Mucosa of rectum (tissue), 2 donors: Measurements from ENCODE around the gene KCMF1.

Experiments used
- H3K27ac ChIP-seq, 2 donors: one replicate each; pipeline ENCODE4 v1.7.0; 2013; ENCODE audit warnings: inconsistent platforms in 2 of 2, low read depth in 2 of 2, low read length in 2 of 2
- H3K27me3 ChIP-seq, 2 donors: one replicate each; pipeline ENCODE4 v1.7.0; 2013; ENCODE audit warnings: low read length in 2 of 2; ENCODE audit not compliant: control insufficient read depth in 2 of 2, insufficient read depth in 2 of 2
- H3K36me3 ChIP-seq, 2 donors: one replicate each; pipeline ENCODE4 v1.7.0; 2013; ENCODE audit warnings: low read length in 2 of 2; ENCODE audit not compliant: control insufficient read depth in 2 of 2, insufficient read depth in 2 of 2
- H3K4me1 ChIP-seq, 2 donors: one replicate each; pipeline ENCODE4 v1.7.0; 2013; ENCODE audit warnings: low read length in 2 of 2, mild to moderate bottlenecking in 1 of 2; ENCODE audit not compliant: control insufficient read depth in 2 of 2, insufficient read depth in 2 of 2
- H3K4me3 ChIP-seq, 2 donors: one replicate each; pipeline ENCODE4 v1.7.0; 2013; ENCODE audit warnings: low read length in 2 of 2
- H3K9ac ChIP-seq, 2 donors: one replicate each; pipeline ENCODE4 v1.7.0; 2013; ENCODE audit warnings: low read length in 2 of 2, low read depth in 1 of 2, mild to moderate bottlenecking in 1 of 2
- H3K9me3 ChIP-seq, 2 donors: one replicate each; pipeline ENCODE4 v1.7.0; 2013; ENCODE audit warnings: low read length in 2 of 2; ENCODE audit not compliant: control insufficient read depth in 2 of 2
- donor health status: healthy.
- donor health status: Normal muscosa, but diverticular disease.

The KCMF1 gene

DNA sequence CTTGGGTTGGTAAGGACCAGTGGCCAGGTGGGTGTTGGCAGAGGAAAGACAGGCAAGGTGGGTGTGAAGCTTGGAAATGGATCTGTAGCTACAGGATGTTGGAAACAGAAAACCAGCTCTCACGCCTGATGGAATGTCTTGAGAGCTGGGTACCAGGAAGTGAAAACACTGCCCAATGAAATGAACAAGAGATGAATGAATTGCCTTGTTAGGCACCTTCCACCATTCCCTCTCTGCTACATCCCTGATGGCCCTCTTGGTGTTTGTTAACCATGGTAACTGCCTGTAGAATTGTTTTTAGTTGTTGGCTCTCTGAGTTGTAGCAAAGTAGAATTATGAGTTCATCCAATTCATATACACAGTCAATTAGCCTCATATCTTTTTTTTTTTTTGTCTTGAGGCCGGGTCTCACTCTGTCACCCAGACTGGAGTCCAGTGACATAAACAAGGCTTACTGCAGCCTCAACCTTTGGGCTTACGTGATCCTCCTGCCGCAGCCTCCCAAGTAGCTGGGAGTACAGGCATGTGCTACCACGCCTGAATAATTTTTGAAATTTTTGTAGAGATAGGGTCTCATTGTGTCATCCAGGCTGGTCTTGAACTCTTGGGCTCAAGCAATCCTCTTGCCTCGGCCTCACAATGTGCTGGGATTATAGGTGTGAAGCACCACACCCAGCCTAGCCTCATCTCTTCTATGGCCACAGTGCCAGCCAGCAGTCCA lies 9.5 kb downstream of the KCMF1 start:
- no peak overlapping the region for H3K27ac ChIP-seq
- H3K36me3 ChIP-seq: peaks cover 0 to 3% of the 10 kb centered on the region in 2 donors
- H3K4me3 ChIP-seq: no peak overlapping the region
- H3K9me3 ChIP-seq: no peaks in the 10 kb centered on the region
- H3K4me1 ChIP-seq: peaks cover 0 to under 1% of the 10 kb centered on the region in 2 donors
- H3K9ac ChIP-seq: no peak overlapping the region
- no peaks in the 10 kb centered on the region for H3K27me3 ChIP-seq

DNA sequence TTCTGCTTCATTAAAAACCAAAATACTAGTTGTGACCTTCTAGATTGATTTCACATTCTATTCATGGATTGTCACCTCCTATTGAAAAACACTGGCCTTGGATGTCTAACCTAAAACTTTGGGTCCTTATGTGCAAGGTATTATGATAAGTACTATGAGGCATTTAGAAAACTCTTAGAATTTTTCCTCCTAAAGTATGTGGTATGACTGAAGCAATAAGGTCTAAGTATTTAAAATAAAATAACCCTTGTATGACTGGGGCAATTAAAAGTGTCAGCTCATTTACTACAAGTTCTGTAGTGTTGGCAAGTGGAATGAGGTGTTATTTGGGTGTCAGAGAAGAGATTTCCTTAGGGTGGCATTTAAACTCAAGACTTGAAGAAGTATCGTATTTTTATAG lies 15.1 kb downstream of the KCMF1 start:
- Histone ChIP-seq H3K4me1 (no peaks in the 10 kb centered on the region), H3K9me3 (no peaks in the 10 kb centered on the region), H3K4me3 (no peak overlapping the region), H3K36me3 (no peaks in the 10 kb centered on the region), H3K27me3 (no peaks in the 10 kb centered on the region), H3K9ac (no peak overlapping the region), H3K27ac (no peak overlapping the region)

DNA sequence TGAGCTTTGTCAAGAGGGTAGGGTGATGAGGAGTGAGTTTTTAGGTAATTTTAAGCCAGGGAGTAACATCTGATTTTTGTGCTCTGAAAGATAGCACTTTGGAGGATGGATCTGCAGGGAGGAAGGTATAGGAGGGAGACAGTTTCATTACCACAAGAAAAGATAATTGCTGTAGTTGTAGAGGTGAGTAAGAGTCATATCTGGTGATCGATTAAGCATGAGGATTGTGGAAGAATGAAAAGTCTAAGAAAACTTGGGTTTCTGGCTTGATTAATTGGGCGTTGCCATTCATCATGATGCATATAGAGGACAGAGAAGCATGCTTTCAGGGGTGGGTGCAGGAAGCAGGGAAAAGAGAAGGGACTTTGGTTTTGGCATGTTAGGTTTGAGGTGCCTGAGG lies 18.5 kb downstream of the KCMF1 start:
- H3K4me1 ChIP-seq: no peaks in the 10 kb centered on the region
- no peak overlapping the region for H3K9ac ChIP-seq
- H3K27ac ChIP-seq: no peak overlapping the region
- no peak overlapping the region for H3K4me3 ChIP-seq
- H3K27me3 ChIP-seq: no peaks in the 10 kb centered on the region
- no peaks in the 10 kb centered on the region for H3K36me3 ChIP-seq
- H3K9me3 ChIP-seq: no peaks in the 10 kb centered on the region

DNA sequence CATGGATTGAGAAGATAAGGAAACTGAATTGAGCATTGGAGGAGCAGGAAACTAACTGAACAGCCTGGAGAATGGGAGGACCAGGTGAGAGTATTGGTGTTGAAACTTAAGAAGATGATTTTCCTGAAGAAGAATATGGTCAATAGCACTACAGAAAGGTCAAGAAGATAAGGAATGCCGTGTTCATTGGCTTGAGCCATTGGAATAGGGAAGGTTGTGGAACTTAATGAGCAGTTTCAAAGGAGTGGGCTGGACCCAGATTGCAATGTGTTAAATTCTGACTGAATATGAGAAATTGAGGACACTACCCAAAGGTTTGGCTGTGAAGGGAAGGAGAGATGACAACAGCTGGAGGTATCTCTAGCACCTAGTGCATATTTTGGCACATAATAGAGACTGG lies 19.0 kb downstream of the KCMF1 start:
- no peak overlapping the region for H3K4me3 ChIP-seq
- no peaks in the 10 kb centered on the region for H3K4me1 ChIP-seq
- H3K9me3 ChIP-seq: no peaks in the 10 kb centered on the region
- H3K36me3 ChIP-seq: no peaks in the 10 kb centered on the region
- no peak overlapping the region for H3K9ac ChIP-seq
- H3K27ac ChIP-seq: no peak overlapping the region
- H3K27me3 ChIP-seq: no peaks in the 10 kb centered on the region

DNA sequence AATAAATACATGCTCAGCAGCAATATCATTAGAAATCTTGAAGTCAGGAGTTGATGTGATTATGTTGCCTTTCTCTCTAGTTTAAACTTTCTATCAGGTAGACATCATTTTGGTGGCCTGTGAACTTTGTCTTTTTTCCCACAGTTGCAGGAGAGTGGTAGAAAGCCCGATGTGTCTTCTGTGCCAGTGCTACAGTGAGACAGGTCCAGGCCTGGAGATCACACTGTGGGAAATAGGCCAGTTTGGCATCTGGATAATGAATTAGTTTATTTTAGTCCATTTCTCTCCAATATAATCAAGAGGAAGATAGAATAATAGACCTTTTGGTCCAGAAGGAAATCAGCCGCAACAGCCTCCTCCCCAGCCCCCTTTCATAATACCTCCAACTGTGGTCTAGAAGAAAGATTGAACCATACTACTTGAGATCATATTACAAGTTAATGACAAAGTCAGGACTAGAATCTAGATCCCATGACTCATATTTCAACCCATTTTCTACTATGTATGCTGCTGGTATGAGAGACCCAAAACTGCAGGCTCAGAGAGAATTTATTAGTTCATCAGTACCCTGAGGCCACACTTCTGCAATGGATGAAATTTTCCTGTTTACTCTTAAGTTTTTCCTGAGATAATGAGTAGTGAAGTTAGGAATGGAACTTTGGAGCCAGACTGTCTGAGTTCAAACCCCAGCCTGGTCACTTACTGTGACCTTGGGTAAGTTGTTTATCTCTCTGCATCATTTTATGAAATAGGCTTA lies 20.6 kb downstream of the KCMF1 start:
- no peak overlapping the region for H3K4me3 ChIP-seq
- H3K27ac ChIP-seq: no peak overlapping the region
- no peaks in the 10 kb centered on the region for H3K36me3 ChIP-seq
- no peak overlapping the region for H3K9ac ChIP-seq
- H3K27me3 ChIP-seq: no peaks in the 10 kb centered on the region
- peaks cover 0 to 4% of the 10 kb centered on the region in 2 donors for H3K4me1 ChIP-seq
- no peaks in the 10 kb centered on the region for H3K9me3 ChIP-seq

DNA sequence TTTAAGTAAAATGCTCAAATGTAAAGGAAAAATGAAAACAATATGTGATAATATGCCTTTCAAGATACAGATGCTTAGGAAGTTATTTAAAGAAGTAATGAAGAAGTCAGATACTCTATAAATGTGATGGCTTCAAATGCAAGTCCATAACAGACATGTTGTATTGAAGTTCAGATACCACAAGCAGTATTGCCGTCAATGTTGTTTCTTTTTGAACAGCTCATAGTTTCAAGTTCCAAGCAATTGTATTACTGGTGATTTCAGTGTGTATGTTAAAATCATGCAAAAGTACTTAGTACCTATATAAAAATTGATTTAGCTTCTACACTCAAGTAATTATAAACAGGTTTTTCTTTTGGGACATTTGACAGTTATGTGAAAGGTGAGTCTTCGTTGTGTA lies 24.9 kb downstream of the KCMF1 start:
- peaks cover 0 to 9% of the 10 kb centered on the region in 2 donors for H3K4me1 ChIP-seq
- H3K36me3 ChIP-seq: no peaks in the 10 kb centered on the region
- H3K27ac ChIP-seq: no peak overlapping the region
- H3K9me3 ChIP-seq: no peaks in the 10 kb centered on the region
- H3K9ac ChIP-seq: no peak overlapping the region
- no peaks in the 10 kb centered on the region for H3K27me3 ChIP-seq
- no peak overlapping the region for H3K4me3 ChIP-seq

DNA sequence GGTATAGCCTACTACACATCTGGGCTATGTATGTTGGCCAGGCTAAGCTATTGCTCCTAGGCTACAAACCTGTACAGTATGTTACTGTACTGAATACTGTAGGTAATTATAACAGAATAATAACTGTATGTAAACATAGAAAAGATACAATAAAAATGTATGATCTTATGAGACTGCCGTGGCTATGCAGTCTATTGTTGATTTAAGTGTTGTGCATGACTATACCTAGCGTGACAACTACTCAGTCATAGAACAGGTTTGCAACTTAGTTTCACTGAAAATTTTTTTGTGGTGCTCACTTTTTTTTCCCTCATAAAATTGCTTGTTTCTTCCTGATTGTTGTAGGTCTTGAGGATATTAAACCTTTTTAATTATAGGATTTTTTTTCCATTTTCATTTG lies 25.9 kb downstream of the KCMF1 start:
- Histone ChIP-seq H3K9ac (no peak overlapping the region), H3K27me3 (no peaks in the 10 kb centered on the region), H3K4me1 (peaks cover 0 to 9% of the 10 kb centered on the region in 2 donors), H3K4me3 (no peak overlapping the region), H3K27ac (no peak overlapping the region), H3K36me3 (no peaks in the 10 kb centered on the region), H3K9me3 (no peaks in the 10 kb centered on the region)

DNA sequence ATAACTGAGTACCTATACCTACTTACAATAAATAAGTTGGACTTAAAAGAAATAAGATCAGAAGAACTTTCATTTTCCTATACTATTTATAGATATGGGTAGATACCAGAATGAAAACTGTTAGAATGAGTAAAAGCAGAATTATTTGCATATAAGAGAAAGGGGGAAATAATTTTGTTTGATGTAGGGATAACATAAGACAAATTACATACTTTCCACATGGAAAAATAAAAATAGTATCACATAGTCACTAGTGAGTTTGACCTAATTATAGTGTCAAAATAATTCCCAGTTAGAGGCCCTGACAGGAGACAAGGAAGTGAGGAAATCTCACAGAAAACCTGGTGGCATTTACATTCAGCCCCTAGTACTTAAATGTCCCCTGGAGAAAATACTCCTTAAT lies 28.6 kb downstream of the KCMF1 start:
- H3K4me3 ChIP-seq: no peak overlapping the region
- no peak overlapping the region for H3K27ac ChIP-seq
- peaks cover 0 to 9% of the 10 kb centered on the region in 2 donors for H3K4me1 ChIP-seq
- H3K9ac ChIP-seq: no peak overlapping the region
- H3K36me3 ChIP-seq: no peaks in the 10 kb centered on the region
- H3K27me3 ChIP-seq: no peaks in the 10 kb centered on the region
- H3K9me3 ChIP-seq: no peaks in the 10 kb centered on the region

DNA sequence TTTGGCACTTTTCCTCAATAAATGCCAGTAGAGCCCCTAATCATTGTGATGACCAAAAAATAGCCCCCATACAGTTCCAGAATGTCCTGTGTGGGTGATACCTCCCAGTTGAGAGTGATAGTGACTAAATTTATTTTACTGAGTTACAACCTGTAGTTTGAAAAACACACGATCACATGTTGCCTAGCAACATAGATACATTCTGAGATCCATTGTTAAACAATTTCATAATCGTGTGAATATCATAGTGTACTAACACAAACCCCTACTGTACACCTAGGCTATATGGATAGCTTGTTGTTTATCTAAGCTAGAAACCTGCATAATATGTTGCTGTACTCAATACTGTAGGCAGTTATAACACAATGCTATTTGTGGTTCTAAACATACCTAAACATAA lies 30.6 kb downstream of the KCMF1 start:
- H3K9ac ChIP-seq: no peak overlapping the region
- H3K4me1 ChIP-seq: peaks cover 0 to 5% of the 10 kb centered on the region in 2 donors
- H3K27ac ChIP-seq: no peak overlapping the region
- no peaks in the 10 kb centered on the region for H3K27me3 ChIP-seq
- H3K9me3 ChIP-seq: no peaks in the 10 kb centered on the region
- H3K36me3 ChIP-seq: no peaks in the 10 kb centered on the region
- H3K4me3 ChIP-seq: no peak overlapping the region

DNA sequence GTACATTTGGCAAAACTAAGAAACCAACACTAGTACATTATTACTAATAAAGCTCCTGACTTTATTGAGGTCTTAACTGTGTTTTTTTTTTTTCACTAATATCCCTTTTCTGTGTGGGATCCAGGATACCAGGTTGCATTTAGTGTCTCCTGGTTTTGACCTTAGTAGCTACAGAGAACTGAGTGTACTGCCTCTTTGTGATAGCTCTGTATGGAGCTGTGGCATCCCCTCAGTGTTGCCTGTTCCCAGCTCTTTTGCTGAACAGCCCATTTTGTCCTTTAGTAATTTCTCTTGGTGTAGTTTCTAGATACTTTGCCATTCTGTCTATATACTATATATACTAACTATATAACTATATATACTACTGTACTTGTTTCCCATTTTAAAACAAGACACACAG lies 31.6 kb downstream of the KCMF1 start:
- Histone ChIP-seq H3K4me3 (no peak overlapping the region), H3K4me1 (peaks cover 0 to under 1% of the 10 kb centered on the region in 2 donors), H3K9ac (no peak overlapping the region), H3K9me3 (no peaks in the 10 kb centered on the region), H3K27me3 (no peaks in the 10 kb centered on the region), H3K36me3 (peaks cover 4 to 5% of the 10 kb centered on the region in 2 donors), H3K27ac (no peak overlapping the region)
